ELR (cell line): ENCODE results near the gene ZNF750.

ENCODE experiments used
- DNase-seq: peaks from one replicate; pipeline ENCODE4 v3.0.0-alpha.2; 2015; ENCODE audit warnings: low read depth

ZNF750 gene

DNA sequence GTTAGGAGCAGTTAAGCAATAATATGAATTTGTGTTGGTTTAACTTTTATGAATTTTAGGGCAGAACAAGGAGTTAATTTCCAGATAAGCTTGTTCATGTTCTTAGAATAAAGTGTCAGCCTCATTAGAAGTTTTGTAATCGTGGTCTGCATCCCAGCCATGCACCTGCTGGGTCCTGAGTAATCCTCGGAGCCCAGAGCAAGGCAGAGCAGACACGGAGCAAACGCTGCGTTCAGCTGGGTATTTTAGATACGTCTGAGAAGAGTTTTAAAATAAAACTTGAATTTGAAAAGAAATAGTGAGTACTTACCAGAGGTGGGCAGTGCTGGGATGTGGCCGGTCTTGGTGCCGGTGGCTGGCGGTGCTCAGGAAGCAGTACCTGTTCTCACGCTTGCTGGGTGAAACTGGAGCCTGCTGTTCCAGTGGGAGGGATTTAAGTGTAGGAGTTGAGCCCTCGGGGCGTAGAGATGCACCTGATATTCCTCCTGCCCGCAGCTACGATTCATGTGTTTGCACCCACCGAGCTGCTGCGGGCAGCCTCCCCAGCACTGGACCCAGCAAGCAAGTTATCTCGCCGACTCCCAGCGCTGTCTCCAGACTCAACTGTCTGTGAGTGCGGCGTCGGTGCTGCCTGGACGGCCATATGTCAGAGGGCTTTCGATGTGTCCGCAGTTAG, at the start of gene ZNF750:
ZNF750 (minus strand) TSS at position 406 of the 676 bp plus-strand sequence. CDS start 7,568 bp downstream, outside the sequence.
- DNase-seq: no peak

DNA sequence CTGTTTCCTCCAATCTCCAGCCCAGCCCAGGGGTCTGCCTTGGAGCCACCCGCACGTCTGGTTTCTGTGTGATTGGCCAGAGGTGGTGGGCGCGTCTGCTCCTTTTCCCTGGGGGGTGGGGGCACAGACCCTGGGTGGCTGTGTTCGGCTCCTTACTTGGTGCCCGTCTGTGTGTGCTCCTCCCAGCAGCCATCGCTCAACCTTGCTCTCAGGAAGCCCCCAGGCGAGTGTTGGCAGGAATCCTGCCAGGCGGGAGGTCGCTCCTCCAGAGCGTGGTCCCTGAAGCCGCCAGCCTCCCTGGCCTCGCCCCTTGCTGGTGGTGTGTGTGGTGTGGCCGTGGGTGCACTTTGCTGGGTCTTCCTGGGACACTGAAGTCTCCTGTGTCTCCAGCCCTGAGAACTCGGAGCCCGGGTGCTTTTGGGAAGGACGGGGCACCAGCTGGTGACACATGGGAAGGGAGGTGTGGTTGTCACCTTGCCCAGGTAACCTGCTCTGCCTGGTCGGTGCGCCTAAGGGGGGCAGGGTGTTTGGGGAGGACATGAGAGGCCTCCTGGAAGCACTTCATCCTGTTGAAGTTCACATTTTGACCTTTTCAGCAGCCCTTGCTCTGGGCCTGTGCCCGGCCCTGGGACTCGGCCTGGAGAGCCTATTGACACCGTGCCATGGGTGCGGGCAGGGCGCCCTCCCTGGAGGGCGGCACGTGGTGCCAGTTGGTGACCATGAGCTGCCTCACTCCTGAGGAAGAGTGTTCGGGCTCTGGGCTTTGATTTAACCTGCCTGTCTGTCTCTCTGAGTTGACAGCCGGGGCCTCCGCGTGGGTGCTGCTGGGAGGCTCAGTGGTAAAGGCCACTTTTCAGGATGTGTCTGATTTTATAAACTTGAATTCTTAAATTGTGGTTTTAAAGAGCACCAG, 49.0 kb upstream of the ZNF750 start:
- DNase-seq: no peak

DNA sequence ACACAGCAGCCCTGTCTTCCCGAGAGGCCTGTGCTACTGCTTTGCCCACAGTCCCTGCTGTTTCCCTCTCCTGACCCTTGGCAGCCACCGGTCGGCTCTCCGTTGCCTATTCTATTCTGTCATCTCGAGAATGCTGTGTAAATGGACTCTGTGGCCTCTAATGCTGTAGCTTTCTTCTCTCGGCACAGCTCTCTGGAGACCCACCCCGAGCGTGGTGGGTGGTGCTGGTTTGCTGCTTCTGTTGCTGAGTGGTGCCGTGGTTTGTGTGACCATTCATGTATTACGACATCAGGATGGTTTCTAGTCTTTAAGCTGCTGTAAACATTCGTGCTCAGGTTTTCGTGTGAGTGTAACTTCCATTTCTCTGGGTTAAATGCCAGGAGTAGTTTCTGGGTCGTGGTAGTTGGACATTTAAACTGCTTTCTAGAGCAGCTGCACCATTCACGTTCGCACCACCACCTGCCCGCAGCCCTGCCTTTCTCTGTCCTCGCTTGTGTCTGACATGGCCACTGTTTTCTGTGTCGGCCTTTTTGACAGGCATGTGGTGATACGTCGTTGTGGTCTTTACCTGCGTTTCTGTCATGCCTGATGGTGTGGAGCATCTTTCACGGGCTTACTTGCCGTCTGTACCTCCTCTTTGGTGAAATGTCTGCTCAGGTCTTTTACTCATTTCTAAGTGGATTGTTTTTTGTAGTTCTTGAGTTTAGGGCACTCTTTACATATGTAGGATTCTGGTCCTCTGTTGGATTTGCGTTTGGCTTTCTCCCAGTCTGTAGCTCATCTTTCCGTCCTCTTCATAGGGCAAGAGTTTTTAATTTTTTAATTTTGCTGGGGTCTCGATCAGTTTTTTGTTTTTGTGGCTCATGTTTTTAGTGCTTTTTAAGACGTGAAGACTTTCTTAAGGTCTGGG, 47.7 kb upstream of the ZNF750 start:
- DNase-seq: peak; percentile 16

DNA sequence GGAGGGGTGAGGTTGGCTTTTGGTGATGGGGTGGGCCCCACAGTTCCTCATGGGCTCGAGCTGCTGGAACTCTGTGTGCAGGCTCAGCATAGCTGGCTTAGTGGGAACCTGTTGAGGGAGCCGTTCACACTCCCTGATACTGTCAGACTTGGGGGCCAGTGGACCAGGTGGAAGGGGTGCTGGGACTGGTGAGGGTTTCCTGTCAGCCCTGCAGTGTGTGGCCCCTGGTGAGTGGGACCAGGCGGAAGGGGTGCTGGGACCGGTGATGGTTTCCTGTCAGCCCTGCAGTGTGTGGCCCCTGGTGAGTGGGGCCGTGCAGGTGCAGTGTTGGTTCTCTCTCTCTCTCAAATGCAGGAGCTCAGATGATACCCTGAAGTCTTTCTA, 45.1 kb upstream of the ZNF750 start:
- no peak for DNase-seq

DNA sequence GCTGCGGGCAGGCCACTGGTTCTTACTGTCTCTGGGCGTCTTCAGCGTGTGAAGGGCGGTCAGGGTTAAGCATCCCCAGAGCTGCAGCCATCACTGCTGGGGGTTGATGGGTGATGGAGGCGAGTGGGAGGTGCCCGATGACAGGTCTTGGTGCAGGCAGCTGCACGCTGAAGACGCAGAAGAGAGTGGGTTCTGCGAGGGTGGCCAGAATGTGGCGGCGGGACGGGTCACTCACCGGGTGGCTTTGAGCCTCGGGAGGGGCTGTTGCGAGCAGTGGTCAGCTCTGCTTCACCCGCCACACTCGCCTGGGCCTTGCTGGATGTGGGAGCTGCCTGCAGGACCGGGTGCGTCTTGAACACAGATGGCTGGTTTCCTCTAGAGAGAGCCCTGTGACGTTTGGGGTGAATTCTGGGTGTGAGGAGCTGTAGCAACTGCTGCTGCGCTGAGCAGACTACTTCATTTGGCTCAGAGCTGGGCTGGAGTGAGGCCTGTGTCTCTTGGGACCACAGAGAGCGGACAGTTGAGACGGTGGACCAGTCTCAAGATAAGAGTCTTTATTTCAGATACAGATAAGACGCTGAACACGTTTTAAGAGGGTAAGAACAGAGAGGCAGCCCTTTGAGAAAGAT, 44.6 kb upstream of the ZNF750 start:
- no peak for DNase-seq

DNA sequence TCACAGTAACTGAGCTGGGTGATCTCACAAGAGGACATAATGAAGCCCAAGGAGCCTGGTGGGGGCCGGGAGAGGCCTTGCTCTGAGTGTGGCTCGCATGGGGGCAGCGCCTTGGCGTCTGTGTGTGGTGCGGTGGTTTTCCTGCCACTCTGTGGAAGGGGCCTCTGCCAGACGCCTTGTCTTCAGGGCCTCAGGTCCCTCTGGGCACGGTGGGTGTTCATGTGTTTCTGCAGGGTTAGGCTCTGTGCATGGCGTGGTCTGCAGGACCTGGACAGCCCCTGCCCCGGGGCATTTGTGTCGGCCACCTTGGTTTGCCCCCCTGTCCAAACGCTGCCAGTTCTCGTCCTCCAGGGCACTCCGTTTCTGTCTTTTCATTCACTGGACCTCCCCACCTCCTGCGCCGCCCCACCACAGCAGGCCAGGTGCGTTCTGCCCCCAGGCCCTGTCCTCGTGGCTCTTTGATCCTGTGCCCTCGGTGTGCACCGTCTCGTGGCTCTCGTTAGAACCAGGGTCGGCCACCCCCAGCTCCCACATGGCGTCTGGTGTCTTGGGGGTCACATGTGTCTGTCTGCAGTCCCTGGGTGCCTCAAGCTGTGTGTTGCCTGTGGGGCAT, 43.7 kb upstream of the ZNF750 start:
- no peak for DNase-seq

GRCh38 chr17:82882715-82883418, 43.0 kb upstream of the ZNF750 start:
- no peak for DNase-seq

- DNase-seq: no peak
These were observed 42.3 kb upstream of the ZNF750 start for GRCh38 chr17:82881900-82882714.

- DNase-seq: no peak
These were observed 41.6 kb upstream of the ZNF750 start for GRCh38 chr17:82881324-82881823.

GRCh38 chr17:82880620-82881323, 41.0 kb upstream of the ZNF750 start:
- DNase-seq: no peak

DNA sequence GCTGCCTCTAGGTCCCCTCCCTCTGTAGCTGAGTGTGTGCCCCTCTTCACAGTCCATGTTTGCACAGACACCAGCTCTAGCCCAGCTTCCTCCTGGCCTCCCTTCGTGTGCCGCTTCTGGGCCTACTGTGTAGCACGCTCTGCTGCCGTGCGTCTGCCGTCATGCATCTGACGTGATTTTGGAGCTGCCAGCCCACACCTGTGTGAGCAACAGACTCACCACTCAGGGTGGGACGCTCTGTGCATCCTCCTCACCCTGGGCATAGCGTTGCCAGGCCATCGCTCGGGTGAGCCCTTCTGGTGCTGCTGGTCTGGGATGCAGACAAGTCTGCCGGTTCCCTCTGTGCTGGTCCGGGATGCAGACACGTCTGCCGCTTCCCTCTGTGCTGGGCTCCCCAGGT, 39.4 kb upstream of the ZNF750 start:
- no peak for DNase-seq

GRCh38 chr17:82878527-82878926, 38.7 kb upstream of the ZNF750 start:
- no peak for DNase-seq

GRCh38 chr17:82876602-82877379, 37.0 kb upstream of the ZNF750 start:
- peak; percentile 49 for DNase-seq

DNA sequence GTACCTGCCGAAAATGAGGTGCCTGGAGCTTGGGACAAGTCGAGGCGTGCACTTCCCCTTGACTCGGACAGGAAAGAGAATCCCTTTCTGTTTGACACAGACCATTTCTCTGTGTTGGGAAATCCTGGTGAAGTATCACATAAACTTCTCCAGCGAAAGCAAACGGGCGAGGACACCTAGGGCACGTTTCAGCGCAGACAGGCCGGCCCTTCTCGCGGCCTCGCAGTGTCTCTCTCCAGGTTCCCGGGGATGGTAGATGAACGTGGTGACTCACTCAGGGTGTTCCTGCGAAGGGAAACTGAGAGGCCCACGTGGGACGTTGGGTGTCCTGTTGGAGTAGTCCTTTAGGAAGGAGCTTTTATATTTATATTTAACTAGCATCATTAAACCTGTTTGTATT, 36.3 kb upstream of the ZNF750 start:
- DNase-seq: peak; percentile 14

DNA sequence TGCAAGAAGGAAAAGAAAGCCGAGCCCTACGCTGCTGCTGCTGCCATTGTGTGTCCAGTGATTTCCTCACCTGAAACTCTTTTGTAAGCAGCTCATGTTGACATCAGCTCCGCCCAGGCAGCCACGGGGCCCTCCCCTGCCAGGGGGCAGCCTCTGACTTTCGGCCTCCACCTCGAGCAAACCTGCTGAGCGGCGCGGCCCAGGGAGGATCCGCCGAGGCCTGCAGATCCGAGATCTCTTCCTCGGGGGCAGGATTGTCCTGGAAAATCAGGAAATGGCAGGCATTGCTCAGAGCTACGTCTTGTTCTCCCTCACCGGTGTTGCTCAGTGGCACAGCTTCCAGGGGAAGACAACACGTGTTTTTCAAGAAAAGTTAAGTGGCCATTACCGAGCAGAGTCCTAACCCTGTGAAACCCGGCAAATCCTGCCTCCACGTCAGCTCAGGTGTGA, 35.6 kb upstream of the ZNF750 start:
- no peak for DNase-seq

GRCh38 chr17:82874011-82874835, 34.4 kb upstream of the ZNF750 start:
- DNase-seq: no peak

DNA sequence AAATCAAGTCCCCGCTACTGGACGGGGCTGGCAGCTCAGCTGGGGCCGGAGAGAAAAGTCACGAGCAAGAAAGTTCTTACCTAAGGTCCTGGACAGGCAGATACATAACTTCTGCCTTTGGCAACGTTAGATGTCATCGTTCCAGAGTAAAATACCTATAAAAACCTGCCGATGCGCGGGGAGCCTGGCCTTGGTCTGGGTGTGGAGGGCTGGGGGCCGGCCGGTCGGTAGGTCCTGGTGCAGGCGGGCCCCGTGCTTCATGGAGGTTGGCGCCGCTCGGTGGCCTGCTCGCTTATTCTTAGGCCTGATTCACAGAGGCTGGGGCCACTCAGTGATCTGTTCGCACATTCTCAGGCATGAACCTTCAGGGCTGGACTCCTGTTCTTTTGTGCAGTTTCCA, 33.7 kb upstream of the ZNF750 start:
- no peak for DNase-seq
